ENCODE results near the gene USF1. TPM values are rescaled to one million over a fixed set of nuclear protein-coding genes. Genes with fewer than 3 reads are reported as not detected.

USF1 gene
- total and polyA plus RNA-seq, 9 of the 15 experiments (the other 6 are each of a cell fraction or from before 2014, with no cell fraction given): 7.4 to 60.2 (median 54.2) TPM

GRCh38 chr1:161047436-161048420 is 2.0 kb upstream of the USF1 start:
- 79% methylated on average over 16 of the region's 18 CpGs for WGBS (ENCODE audit: insufficient coverage, low coverage, missing lambda C conversion rate)
- Histone ChIP-seq H4K20me1 (replicated peaks; ENCODE audit: control insufficient read depth, insufficient read depth, low read length) (no peaks in the 10 kb centered on the region), H3K27ac (ENCODE audit: extremely low read depth, low read depth, low read length) (no peak overlapping the region), H3K9ac (ENCODE audit: insufficient read depth in 1 of 2, low read depth in 2 of 2, low read length in 2 of 2) (no peak overlapping the region), H3K4me3 (no peak overlapping the region), H3K36me3 (ENCODE audit: control insufficient read depth, insufficient read depth, low read length) (peaks cover 7% of the 10 kb centered on the region), H3K79me2 (ENCODE audit: control insufficient read depth, insufficient read depth, low read length) (peaks cover 27% of the 10 kb centered on the region), H3K9me3 (replicated peaks; ENCODE audit: control insufficient read depth, insufficient read depth, low read depth, low read length) (no peaks in the 10 kb centered on the region; the same call in 1 of the 2 replicates), H3K4me2 (ENCODE audit: insufficient read depth, low read length) (no peak overlapping the region), H3K9me1 (ENCODE audit: control insufficient read depth, insufficient read depth, low read length) (no peaks in the 10 kb centered on the region), H3K27me3 (ENCODE audit: control insufficient read depth in 2 of 2, insufficient read depth in 2 of 2, low read length in 2 of 2) (no peaks in the 10 kb centered on the region), H2AFZ (ENCODE audit: low read depth, low read length) (no peak overlapping the region), H3K4me1 (replicated peaks in 1 of 2; ENCODE audit: control insufficient read depth in 2 of 2, insufficient read depth in 2 of 2, low read length in 2 of 2) (peaks cover 12 to 15% of the 10 kb centered on the region in 2 experiments; a peak in 4 of 5 replicates)
- BruUV-seq (replicated peaks): no TSS peak
- FAIRE-seq (no peak), DNase-seq (ENCODE audit: extremely low read depth in 1 of 4, low spot score in 3 of 4) (no peak), ATAC-seq (no peak)
- POLR2A ChIA-PET: interaction anchor here (0.6 to 4.1 kb wide), 16 partner anchors 9 to 106 kb away, joined by 3 to 19 read pairs (median 4); partner anchors contain the start of genes ARHGAP30 and F11R
- in situ Hi-C loops (cut with MboI) (no loop called here), intact Hi-C loops (cut with micrococcal nuclease) (no loop called here)
- peak; percentile 27; the same call in 1 of the 2 replicates for TF ChIP-seq POLR2G (IDR thresholded peaks at IDR 0.05; ENCODE audit: low read depth, low read length)
- no peak for TF ChIP-seq SIN3A (IDR thresholded peaks at IDR 0.05; ENCODE audit: borderline replicate concordance in 2 of 2, control insufficient read depth in 1 of 2, low read depth in 2 of 2, low read length in 2 of 2)
- no peak for TF ChIP-seq ZNF639 (CRISPR knock-in tag; conservative IDR thresholded peaks at IDR 0.05 in 1 of 2, IDR thresholded peaks at IDR 0.05 in 1 of 2)
- TF ChIP-seq ARID2 (IDR thresholded peaks at IDR 0.05): no peak
- no peak for TF ChIP-seq LEF1 (IDR thresholded peaks at IDR 0.05)
- no peak for TF ChIP-seq HDGF (IDR thresholded peaks at IDR 0.05)
- CTCF ChIA-PET (ENCODE audit: low intra/inter-chr PET ratio): no interaction called here
